ENCODE results near the gene LHFPL6. TPM values are rescaled to one million over a fixed set of nuclear protein-coding genes. Genes with fewer than 3 reads are reported as not detected.

The LHFPL6 gene
- total RNA-seq, 4 donors from 2014 or later, result 1.8 to 14.2 (median 9.0) TPM

DNA sequence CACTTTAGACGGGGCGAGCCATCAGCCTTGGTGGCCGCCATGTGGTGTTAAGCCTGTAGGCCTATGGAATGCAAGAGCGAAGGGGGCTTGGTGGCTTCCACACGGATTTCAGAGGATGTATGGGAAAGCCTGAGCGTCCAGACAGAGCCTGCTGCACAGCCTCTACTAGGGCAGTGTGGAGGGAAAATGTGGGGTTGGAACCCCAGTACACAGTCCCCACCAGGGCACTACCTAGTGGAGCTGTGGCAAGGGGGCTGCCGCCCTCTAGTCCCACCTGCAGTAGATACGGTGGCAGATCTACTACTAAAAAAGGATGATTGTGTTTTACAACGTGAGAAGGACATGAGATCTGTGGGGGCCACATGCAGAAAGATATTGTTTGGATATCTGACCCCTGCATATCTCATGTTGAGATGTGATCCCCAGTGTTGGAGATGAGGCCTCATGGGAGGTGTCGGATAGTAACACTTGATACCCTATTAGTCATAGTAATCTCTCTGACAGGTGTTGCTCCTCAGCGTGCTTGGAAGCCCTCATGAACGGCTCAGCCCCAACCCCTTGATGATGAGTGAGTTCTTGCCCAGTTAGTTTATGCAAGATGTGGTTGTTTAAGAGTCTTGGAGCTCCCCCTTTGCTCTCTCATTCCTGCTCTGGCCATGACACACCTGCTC is 45.6 kb downstream of the LHFPL6 start:
- Histone ChIP-seq H3K27me3 (no peaks in the 10 kb centered on the region), H3K36me3 (no peaks in the 10 kb centered on the region)

DNA sequence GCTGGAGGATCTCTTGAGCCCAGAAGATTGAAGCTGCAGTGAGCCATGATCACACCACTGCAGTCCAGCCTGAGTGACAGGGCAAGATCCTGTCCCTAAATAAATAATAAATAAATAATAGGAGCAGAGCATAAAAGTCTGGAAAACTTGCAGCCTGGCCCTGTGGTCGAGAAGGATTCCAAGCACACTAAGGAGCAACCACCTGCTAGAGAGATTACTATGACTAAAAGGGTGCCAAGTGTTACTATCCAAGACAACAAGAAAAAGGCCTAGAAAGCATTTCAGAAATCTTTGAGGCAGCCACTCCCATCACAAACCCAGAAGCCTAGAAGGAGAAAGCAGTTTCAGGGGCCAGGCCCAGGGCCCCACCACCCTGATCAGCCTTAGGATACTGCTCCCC is 46.1 kb downstream of the LHFPL6 start:
- Histone ChIP-seq H3K4me1 (no peaks in the 10 kb centered on the region), H3K27me3 (no peaks in the 10 kb centered on the region), H3K36me3 (no peaks in the 10 kb centered on the region), H3K9me3 (no peaks in the 10 kb centered on the region), H3K27ac (no peak overlapping the region), H3K4me3 (no peak overlapping the region)
- no peak for DNase-seq
- TF ChIP-seq POLR2A (IDR thresholded peaks at IDR 0.05), result no peak
- TF ChIP-seq, protein P1, sequence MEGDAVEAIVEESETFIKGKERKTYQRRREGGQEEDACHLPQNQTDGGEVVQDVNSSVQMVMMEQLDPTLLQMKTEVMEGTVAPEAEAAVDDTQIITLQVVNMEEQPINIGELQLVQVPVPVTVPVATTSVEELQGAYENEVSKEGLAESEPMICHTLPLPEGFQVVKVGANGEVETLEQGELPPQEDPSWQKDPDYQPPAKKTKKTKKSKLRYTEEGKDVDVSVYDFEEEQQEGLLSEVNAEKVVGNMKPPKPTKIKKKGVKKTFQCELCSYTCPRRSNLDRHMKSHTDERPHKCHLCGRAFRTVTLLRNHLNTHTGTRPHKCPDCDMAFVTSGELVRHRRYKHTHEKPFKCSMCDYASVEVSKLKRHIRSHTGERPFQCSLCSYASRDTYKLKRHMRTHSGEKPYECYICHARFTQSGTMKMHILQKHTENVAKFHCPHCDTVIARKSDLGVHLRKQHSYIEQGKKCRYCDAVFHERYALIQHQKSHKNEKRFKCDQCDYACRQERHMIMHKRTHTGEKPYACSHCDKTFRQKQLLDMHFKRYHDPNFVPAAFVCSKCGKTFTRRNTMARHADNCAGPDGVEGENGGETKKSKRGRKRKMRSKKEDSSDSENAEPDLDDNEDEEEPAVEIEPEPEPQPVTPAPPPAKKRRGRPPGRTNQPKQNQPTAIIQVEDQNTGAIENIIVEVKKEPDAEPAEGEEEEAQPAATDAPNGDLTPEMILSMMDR (IDR thresholded peaks at IDR 0.05), result no peak

More for the DNA sequence above, 45.6 kb downstream of the LHFPL6 start:
- Histone ChIP-seq H3K4me1 (no peaks in the 10 kb centered on the region), H3K4me3 (no peak overlapping the region), H3K9me3 (no peaks in the 10 kb centered on the region), H3K27ac (no peak overlapping the region)
- no peak for DNase-seq
- TF ChIP-seq, protein P1 (IDR thresholded peaks at IDR 0.05), result no peak
- no peak for TF ChIP-seq POLR2A (IDR thresholded peaks at IDR 0.05)

DNA sequence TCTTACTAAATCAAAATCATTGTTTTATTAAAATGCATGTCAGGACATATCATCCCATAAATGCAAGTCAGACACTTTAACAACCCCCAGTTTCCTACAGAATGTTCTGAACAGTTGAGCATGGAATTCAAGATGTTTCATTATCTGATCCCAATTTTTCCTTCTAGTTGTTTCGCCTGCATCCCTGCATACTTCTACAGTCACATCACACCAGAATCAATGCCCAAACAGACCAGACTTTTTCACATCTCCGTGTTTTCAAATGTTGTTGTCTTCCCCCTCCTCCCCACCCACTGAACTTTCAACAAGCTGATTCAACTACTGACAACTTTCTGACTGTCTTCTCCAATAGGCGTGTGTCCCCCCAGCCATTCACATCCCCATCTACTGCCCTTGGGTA is 48.6 kb downstream of the LHFPL6 start:
- Histone ChIP-seq H3K36me3 (no peaks in the 10 kb centered on the region), H3K27me3 (no peaks in the 10 kb centered on the region), H3K9me3 (no peaks in the 10 kb centered on the region), H3K4me1 (no peaks in the 10 kb centered on the region), H3K27ac (no peak overlapping the region), H3K4me3 (no peak overlapping the region)
- no peak for DNase-seq
- no peak for TF ChIP-seq POLR2A (IDR thresholded peaks at IDR 0.05)
- TF ChIP-seq, protein P1 (IDR thresholded peaks at IDR 0.05), result no peak

DNA sequence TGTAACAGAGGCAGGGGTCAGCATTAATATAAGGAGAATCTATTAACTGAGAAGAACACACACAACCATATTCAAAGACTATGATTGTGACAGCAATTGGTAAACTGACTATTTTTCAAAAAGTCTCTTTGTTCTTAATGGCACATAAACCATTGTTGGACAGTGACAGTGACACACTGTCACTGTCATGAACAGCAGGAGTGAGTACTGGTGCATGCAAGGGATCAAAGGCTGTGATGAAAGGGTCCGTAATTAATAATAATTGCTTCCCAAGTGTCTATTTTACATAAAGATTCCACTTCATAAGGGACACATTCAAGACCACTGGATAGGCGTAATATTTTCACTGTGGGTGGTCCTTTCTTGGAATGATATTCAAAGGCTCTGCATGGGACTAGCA is 50.7 kb downstream of the LHFPL6 start:
- no peak overlapping the region for H3K27ac ChIP-seq
- H3K36me3 ChIP-seq, result no peaks in the 10 kb centered on the region
- DNase-seq, result no peak
- H3K4me1 ChIP-seq, result no peaks in the 10 kb centered on the region
- H3K27me3 ChIP-seq, result no peaks in the 10 kb centered on the region
- H3K9me3 ChIP-seq, result no peaks in the 10 kb centered on the region
- TF ChIP-seq, protein P1 (IDR thresholded peaks at IDR 0.05), result no peak
- TF ChIP-seq POLR2A (IDR thresholded peaks at IDR 0.05), result no peak
- H3K4me3 ChIP-seq, result no peak overlapping the region

DNA sequence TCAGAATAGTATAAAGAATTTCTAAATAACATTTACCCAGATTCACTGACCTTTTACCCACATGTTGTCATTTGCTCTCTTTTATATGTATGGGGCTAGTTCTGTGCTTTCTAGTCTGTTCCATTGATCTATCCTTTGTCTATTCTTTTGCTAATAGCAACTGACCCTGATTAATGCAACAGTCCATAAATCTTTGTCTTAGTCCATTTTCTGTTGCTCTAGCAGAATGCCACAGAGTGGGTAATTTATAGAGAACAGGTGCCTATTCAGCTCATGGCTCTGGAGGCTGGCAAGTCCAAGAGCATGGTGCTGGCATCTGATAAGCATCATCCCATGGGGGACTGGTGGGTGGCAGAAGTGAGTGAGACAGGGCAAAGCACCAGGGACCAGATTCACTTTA is 52.1 kb downstream of the LHFPL6 start:
- H3K27me3 ChIP-seq, result no peaks in the 10 kb centered on the region
- no peak for TF ChIP-seq POLR2A (IDR thresholded peaks at IDR 0.05)
- TF ChIP-seq, protein P1 (IDR thresholded peaks at IDR 0.05), result no peak
- no peak overlapping the region for H3K4me3 ChIP-seq
- DNase-seq, result no peak
- no peaks in the 10 kb centered on the region for H3K9me3 ChIP-seq
- no peaks in the 10 kb centered on the region for H3K4me1 ChIP-seq
- H3K27ac ChIP-seq, result no peak overlapping the region
- H3K36me3 ChIP-seq, result no peaks in the 10 kb centered on the region

DNA sequence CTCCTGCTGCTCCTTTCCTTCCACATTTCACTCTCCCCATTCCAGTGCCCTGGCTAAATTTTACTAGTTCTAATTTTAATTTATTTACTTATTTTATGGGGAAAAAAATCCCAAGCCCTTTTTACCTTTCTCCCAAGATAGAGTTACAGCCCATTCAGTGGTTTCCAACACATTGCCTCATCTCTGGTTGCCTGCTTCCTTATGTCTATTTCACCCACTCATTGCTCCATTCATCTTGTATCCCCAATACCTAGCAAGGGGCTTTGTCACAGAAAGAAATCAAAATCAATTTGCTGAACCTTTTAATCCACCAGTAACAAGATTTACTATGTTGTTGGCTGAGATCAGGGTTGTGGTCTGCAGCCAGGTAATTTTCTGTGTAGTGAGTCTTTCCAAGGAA is 55.9 kb downstream of the LHFPL6 start:
- TF ChIP-seq POLR2A (IDR thresholded peaks at IDR 0.05), result no peak
- TF ChIP-seq, protein P1 (IDR thresholded peaks at IDR 0.05), result no peak
- no peaks in the 10 kb centered on the region for H3K9me3 ChIP-seq
- no peaks in the 10 kb centered on the region for H3K4me1 ChIP-seq
- no peaks in the 10 kb centered on the region for H3K36me3 ChIP-seq
- H3K4me3 ChIP-seq, result no peak overlapping the region
- H3K27ac ChIP-seq, result no peak overlapping the region
- H3K27me3 ChIP-seq, result no peaks in the 10 kb centered on the region
- no peak for DNase-seq

Data from Peyer's patch (tissue), 4 donors.